Coronary artery (tissue), 2 donors: Measurements from ENCODE around the gene SLC46A2.

ENCODE experiments used
- DNase-seq: peaks from one replicate; pipeline ENCODE4 v3.0.0-alpha.2; 2017; ENCODE audit warnings: low spot score
- H3K27ac ChIP-seq, 2 donors: fragments of 200-600 bp; sonication (generic); one replicate each; pipeline ENCODE4 v1.5.1; 2016 to 2019
- H3K4me3 ChIP-seq: fragments of 200-600 bp; sonication (generic); 2 replicates; pipeline ENCODE4 v1.5.1; 2016; ENCODE audit warnings: mild to moderate bottlenecking, moderate library complexity
- TF ChIP-seq, protein P1 (sequence below): fragments of 200-600 bp; sonication (generic); IDR thresholded peaks from one replicate; pipeline ENCODE4 v1.5.1; 2019; ENCODE audit warnings: antibody characterized with exemption

Gene SLC46A2

DNA sequence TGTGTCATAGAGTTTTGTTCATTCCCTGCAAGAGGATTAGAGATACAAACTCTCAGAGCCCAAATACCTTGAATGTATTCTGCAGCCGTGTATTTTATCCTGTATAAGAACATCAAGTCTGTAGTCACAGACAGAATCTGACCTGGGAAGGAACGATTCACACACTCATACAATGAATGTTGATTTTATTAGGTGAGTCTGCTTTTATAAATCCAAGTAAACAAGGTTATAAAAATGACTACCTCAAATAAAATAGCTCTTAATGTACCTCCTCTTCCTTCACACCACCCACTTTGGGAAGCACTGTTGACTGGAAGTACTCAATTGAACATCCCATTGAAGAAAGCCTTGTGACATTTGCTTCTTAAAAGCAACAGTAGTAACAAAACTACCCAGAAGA, 11.9 kb downstream of the SLC46A2 start:
- no peak for DNase-seq
- TF ChIP-seq, protein P1, sequence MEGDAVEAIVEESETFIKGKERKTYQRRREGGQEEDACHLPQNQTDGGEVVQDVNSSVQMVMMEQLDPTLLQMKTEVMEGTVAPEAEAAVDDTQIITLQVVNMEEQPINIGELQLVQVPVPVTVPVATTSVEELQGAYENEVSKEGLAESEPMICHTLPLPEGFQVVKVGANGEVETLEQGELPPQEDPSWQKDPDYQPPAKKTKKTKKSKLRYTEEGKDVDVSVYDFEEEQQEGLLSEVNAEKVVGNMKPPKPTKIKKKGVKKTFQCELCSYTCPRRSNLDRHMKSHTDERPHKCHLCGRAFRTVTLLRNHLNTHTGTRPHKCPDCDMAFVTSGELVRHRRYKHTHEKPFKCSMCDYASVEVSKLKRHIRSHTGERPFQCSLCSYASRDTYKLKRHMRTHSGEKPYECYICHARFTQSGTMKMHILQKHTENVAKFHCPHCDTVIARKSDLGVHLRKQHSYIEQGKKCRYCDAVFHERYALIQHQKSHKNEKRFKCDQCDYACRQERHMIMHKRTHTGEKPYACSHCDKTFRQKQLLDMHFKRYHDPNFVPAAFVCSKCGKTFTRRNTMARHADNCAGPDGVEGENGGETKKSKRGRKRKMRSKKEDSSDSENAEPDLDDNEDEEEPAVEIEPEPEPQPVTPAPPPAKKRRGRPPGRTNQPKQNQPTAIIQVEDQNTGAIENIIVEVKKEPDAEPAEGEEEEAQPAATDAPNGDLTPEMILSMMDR, result no peak
- no peak overlapping the region for H3K4me3 ChIP-seq
- H3K27ac ChIP-seq, result no peak overlapping the region

DNA sequence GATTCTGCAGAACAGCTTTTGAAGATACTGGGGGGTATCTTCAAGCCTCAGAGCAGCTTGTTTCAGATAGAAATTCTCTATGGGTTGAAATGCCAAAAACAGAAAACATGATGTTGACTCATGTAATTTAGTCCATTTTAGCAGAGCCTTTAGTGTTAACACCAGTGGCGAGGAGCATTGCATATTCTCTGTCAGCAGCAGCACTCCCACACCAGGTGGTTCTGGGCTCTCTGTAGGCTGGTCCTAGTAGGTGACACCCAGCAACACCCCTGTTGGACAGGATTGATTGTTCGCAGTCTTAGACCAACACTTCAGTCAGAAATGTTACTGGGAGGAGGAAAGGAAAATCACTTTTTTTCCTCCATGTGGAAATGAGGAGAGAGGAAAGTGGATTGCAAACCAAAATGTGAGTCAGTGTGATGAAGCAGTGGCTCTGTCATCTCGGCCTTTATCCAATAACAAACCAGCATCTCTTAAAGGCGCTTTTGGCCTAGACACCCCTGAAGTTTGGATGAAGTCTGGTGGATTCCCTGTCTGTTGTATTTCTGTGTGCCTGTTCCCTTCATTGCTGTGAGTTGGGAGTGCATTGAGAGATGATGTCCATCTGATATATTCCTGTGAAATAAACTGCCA, 16.8 kb downstream of the SLC46A2 start:
- no peak for DNase-seq
- no peak overlapping the region for H3K4me3 ChIP-seq
- H3K27ac ChIP-seq, result no peak overlapping the region
- TF ChIP-seq, protein P1, result no peak

DNA sequence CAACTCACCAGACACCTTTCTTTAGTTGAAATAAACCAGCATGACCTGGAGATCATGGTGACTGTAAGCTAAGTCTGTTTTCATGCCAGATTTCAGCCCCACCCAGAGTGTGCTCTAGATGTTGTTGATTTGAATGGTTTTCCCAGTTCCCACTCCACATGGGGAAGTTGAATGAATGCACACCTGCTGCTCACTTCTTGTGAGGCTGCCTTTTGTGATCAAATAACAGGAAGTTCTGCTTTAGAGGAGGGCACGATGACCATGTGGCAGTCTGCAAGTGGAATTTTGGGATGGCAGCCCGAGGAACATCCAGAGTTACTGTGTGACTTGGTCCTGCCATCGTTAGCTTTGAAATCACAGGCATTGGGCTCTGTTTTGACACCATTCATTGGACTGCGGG, 18.7 kb downstream of the SLC46A2 start:
- H3K27ac ChIP-seq, result no peak overlapping the region
- H3K4me3 ChIP-seq, result no peak overlapping the region
- DNase-seq, result no peak
- TF ChIP-seq, protein P1, result no peak

DNA sequence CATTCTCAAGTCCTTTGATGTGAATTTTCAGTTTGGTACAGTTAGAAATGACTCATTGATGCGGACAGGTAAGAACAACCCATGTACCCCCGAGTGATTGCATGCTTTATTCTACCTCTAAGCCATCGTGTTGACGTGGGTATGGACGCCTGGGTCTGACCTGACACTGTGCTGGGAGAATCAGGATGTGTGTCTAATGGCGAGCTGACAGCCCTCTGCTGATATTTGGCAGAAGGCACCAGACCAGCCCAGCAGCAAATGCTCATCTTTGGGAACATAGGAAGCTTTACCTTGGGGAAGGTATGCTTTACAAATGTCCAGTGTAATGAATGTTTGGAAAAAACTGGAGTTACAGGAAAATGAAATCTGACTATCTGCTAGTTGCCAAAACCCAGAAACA, 20.1 kb downstream of the SLC46A2 start:
- DNase-seq, result no peak
- TF ChIP-seq, protein P1, result no peak
- H3K27ac ChIP-seq, result no peak overlapping the region

DNA sequence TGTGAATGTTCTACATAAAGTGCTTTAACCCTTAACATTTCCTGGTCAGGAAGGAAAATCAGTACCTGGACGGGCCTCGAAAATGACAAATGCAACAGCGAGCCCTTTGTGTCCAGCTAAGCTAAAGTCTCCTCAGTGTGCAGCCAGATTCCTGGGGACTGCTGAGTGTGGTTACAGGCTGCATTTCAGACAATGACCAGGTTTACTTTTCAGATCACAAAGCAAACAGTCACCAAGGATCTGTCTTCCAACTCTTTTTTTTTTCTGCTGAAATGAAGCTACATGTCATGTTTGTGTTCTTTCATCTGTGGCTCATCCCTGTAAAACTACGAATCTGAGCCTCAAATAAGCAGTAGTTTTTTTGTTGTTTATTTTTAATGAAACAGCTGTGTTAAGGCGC, 20.8 kb downstream of the SLC46A2 start:
- Histone ChIP-seq H3K4me3 (no peak overlapping the region), H3K27ac (no peak overlapping the region)
- no peak for DNase-seq
- TF ChIP-seq, protein P1, result no peak

More for the DNA sequence above, 20.1 kb downstream of the SLC46A2 start:
- no peak overlapping the region for H3K4me3 ChIP-seq

DNA sequence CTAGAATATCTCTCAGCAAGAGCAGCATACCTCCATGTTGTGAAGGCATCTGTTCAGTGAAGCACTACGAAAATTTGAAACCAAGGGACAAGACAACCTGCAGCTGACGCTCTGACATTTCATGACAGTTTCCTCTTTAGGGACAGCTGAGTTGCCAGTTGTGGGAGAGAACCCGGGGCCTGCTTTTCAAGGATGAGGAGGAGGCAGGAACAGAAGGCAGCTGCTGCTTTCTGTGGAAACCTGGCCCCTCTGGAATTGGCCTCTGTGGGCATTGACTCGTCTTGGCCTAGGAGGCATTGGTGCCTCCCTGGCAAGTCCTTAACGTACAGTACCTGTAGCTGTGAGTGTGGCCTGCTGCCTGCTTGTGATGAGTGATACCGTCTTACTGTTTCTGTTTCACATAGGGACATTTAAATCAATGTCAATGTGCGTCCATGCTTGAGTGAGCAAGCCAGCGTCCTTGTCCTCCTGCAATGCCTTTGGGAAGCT, 21.6 kb downstream of the SLC46A2 start:
- no peak for DNase-seq
- Histone ChIP-seq H3K4me3 (no peak overlapping the region), H3K27ac (no peak overlapping the region)
- TF ChIP-seq, protein P1, result no peak

DNA sequence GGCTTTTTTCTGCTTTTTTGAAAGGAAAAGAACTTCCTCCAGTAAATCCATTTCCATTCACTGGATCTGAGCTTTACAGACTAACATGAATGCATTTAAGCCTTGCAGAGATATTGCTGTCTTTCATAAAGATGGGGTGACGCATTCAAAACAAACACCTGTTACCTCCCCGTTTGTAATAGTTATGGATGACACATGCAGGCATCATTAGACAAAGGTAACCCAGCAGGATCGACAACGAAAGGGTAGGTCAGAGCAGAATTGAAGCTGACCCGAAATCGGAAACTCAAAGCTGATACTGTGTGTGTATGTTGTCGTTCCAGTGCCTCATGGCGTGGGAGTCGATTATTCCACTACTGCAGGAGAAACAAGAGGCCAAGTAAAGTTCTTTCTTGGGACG, 22.2 kb downstream of the SLC46A2 start:
- TF ChIP-seq, protein P1, result no peak
- no peak overlapping the region for H3K27ac ChIP-seq
- H3K4me3 ChIP-seq, result no peak overlapping the region
- no peak for DNase-seq
